ENCODE measurements around the gene YLPM1.
"Not testable (repeated sequence)": the region's sequence is repeated elsewhere in the genome, so short reads cannot be mapped to it uniquely, and the experiment has no call there.

YLPM1 gene

GRCh38 chr14:74762917-74763802 is at the start of gene YLPM1:
TSS of gene YLPM1 (plus strand) at chr14:74763316. CDS start at chr14:74763490, 174 bp downstream.
- peak; percentile 89 to 99 for DNase-seq

- no peak for DNase-seq
Observed at GRCh38 chr14:74713395-74713735, 49.8 kb upstream of the YLPM1 start.

- no peak for DNase-seq
Observed at GRCh38 chr14:74720526-74720925, 42.6 kb upstream of the YLPM1 start.

GRCh38 chr14:74723134-74723533 is 40.0 kb upstream of the YLPM1 start:
- DNase-seq: no peak

GRCh38 chr14:74732387-74732786 is 30.7 kb upstream of the YLPM1 start:
- no peak for DNase-seq

- no peak for DNase-seq
Observed at GRCh38 chr14:74733221-74733620, 29.9 kb upstream of the YLPM1 start.

GRCh38 chr14:74735125-74735524 is 28.0 kb upstream of the YLPM1 start:
- no peak for DNase-seq

- no peak for DNase-seq
Observed at GRCh38 chr14:74737753-74738325, 25.3 kb upstream of the YLPM1 start.

- no peak for DNase-seq
Observed at GRCh38 chr14:74739293-74740030, 23.7 kb upstream of the YLPM1 start.

- no peak for DNase-seq
Observed at GRCh38 chr14:74747237-74747636, 15.9 kb upstream of the YLPM1 start.

- DNase-seq: no peak
Observed at GRCh38 chr14:74754157-74754556, 9.0 kb upstream of the YLPM1 start.

- no peak for DNase-seq
Observed at GRCh38 chr14:74754899-74755298, 8.2 kb upstream of the YLPM1 start.

GRCh38 chr14:74756326-74756725 is 6.8 kb upstream of the YLPM1 start:
- no peak for DNase-seq

GRCh38 chr14:74758505-74758904 is 4.6 kb upstream of the YLPM1 start:
- DNase-seq: not testable (repeated sequence)

- DNase-seq: no peak
Observed at GRCh38 chr14:74763803-74764531, 851 bp downstream of the YLPM1 start.

- DNase-seq: no peak
Observed at GRCh38 chr14:74765721-74766120, 2.6 kb downstream of the YLPM1 start.

GRCh38 chr14:74771399-74771798 is 8.3 kb downstream of the YLPM1 start:
- DNase-seq: no peak

GRCh38 chr14:74784634-74785033 is 21.5 kb downstream of the YLPM1 start:
- DNase-seq: no peak

GRCh38 chr14:74785056-74785613 is 22.0 kb downstream of the YLPM1 start:
- DNase-seq: no peak

GRCh38 chr14:74786796-74787315 is 23.7 kb downstream of the YLPM1 start:
- DNase-seq: no peak

GRCh38 chr14:74792249-74793039 is 29.3 kb downstream of the YLPM1 start:
- DNase-seq: no peak
